ENCODE results near the gene FAHD1.
"Not testable (repeated sequence)": the region's sequence is repeated elsewhere in the genome, so short reads cannot be mapped to it uniquely, and the experiment has no call there.

The FAHD1 gene

GRCh38 chr16:1794221-1794871 is 32.7 kb upstream of the FAHD1 start:
- TF ChIP-seq CTCF (IDR thresholded peaks at IDR 0.05; ENCODE audit: borderline replicate concordance, insufficient read depth, low read depth, low read length), result no peak
- H3K4me3 ChIP-seq (ENCODE audit: low read depth, low read length), result no peak overlapping the region

- H3K4me3 ChIP-seq (ENCODE audit: low read depth, low read length), result no peak overlapping the region
- no peak for TF ChIP-seq CTCF (IDR thresholded peaks at IDR 0.05; ENCODE audit: borderline replicate concordance, insufficient read depth, low read depth, low read length)
These were observed 31.9 kb upstream of the FAHD1 start for GRCh38 chr16:1794908-1795666.

GRCh38 chr16:1799263-1799662 is 27.7 kb upstream of the FAHD1 start:
- H3K4me3 ChIP-seq (ENCODE audit: low read depth, low read length), result not testable (repeated sequence)

- H3K4me3 ChIP-seq (ENCODE audit: low read depth, low read length), result no peak overlapping the region
- no peak for TF ChIP-seq CTCF (IDR thresholded peaks at IDR 0.05; ENCODE audit: borderline replicate concordance, insufficient read depth, low read depth, low read length)
These were observed 26.3 kb upstream of the FAHD1 start for GRCh38 chr16:1800701-1801100.

GRCh38 chr16:1807626-1808025 is 19.4 kb upstream of the FAHD1 start:
- no peak for TF ChIP-seq CTCF (IDR thresholded peaks at IDR 0.05; ENCODE audit: borderline replicate concordance, insufficient read depth, low read depth, low read length)

GRCh38 chr16:1808691-1809090 is 18.3 kb upstream of the FAHD1 start:
- no peak for TF ChIP-seq CTCF (IDR thresholded peaks at IDR 0.05; ENCODE audit: borderline replicate concordance, insufficient read depth, low read depth, low read length)
- no peak overlapping the region for H3K4me3 ChIP-seq (ENCODE audit: low read depth, low read length)

More at GRCh38 chr16:1807626-1808025, 19.4 kb upstream of the FAHD1 start:
- H3K4me3 ChIP-seq (ENCODE audit: low read depth, low read length), result no peak overlapping the region

- TF ChIP-seq CTCF (IDR thresholded peaks at IDR 0.05; ENCODE audit: borderline replicate concordance, insufficient read depth, low read depth, low read length), result no peak
- no peak overlapping the region for H3K4me3 ChIP-seq (ENCODE audit: low read depth, low read length)
These were observed 17.7 kb upstream of the FAHD1 start for GRCh38 chr16:1809281-1809801.

Measured in GM12875 (cell line).